Right lobe of liver (tissue), 6 donors: ENCODE results near the gene FAM118B. TPM values are rescaled to one million over a fixed set of nuclear protein-coding genes. Genes with fewer than 3 reads are reported as not detected.

ENCODE experiments used
- ATAC-seq, 4 donors: fragments of 200-7000 bp; cut with Tn5 transposase; one replicate each; pipeline ENCODE4 v1.9.1; 2020; ENCODE audit warnings: mild to moderate bottlenecking in 4 of 4, moderate library complexity in 4 of 4
- DNase-seq, 3 donors: peaks; one replicate each; pipeline ENCODE4 v3.0.0-alpha.2; 2020
- H3K27ac ChIP-seq, 3 donors: fragments of 200-600 bp; one replicate each; pipeline ENCODE4 v1.8.0; 2022
- H3K27me3 ChIP-seq, 2 donors: fragments of 200-600 bp; one replicate each; pipeline ENCODE4 v1.8.0; 2022
- H3K36me3 ChIP-seq, 4 donors: fragments of 200-600 bp; sonication (generic) in 1 of 4; one replicate each; pipeline versions ENCODE4 v1.5.1 to v1.8.0; 2017 to 2022; ENCODE audit warnings: control low read depth in 1 of 4
- H3K4me1 ChIP-seq, 4 donors: fragments of 200-600 bp; sonication (generic) in 1 of 4; one replicate each; pipeline versions ENCODE4 v1.5.1 to v1.8.0; 2017 to 2022; ENCODE audit warnings: control low read depth in 1 of 4
- H3K4me3 ChIP-seq, 3 donors: fragments of 200-600 bp; one replicate each; pipeline ENCODE4 v1.8.0; 2022
- H3K9me3 ChIP-seq, 4 donors: fragments of 200-600 bp; sonication (generic) in 1 of 4; one replicate each; pipeline versions ENCODE4 v1.5.1 to v1.8.0; 2017 to 2022; ENCODE audit warnings: control low read depth in 1 of 4
- POLR2A ChIP-seq: fragments of 450-650 bp; IDR thresholded peaks from one replicate; pipeline ENCODE4 v1.6.1; 2017; ENCODE audit warnings: antibody characterized with exemption, mild to moderate bottlenecking
- WGBS: methylation state at CpG from one replicate; pipeline ENCODE4 v1.1.6; 2018; ENCODE audit warnings: low coverage, low lambda C conversion rate; ENCODE audit not compliant: insufficient coverage; ENCODE audit errors: missing lambda C conversion rate; 5-methylcytosine and 5-hydroxymethylcytosine counted together
- intact Hi-C, 2 donors: fragments of 100-400 bp; cut with DNase I; formaldehyde crosslinking; loops; one replicate each; pipeline versions ENCODE4 v1.11.2 to v1.14.1; 2022
- total RNA-seq, 6 experiments: library from RNA; depleted of rRNA in 2 of 6; stranded (reverse); fragments of >200 nt in 2 of 6; fragmentation: NEBNext Ultra II Directional in 3 of 6; extraction: Animal tissue kit (Norgen Biotek cat#: 25700) in 3 of 6; gene quantifications; one replicate each; pipeline versions ENCODE4 v1.1.0 to v1.2.4, GENCODE V29; 2016 to 2023
- TF ChIP-seq, protein P1 (sequence below), 4 donors: fragments of 200-600 bp in 3 of 4; fragments of 450-650 bp in 1 of 4; IDR thresholded peaks; one replicate each; pipeline versions ENCODE4 v1.5.1 to v1.8.0; 2016 to 2022; ENCODE audit warnings: antibody characterized with exemption in 4 of 4, mild to moderate bottlenecking in 2 of 4
- donor health status: DM: no; HTN: yes; CAD: no.
- donor health status: DM: no; HTN: no; CAD: no.
- donor health status: DM: no; HTN: no; CAD: no.
- donor health status: DM: no; HTN: yes; CAD: no.
- donor health status: DM: no; HTN: yes; CAD: no.

Gene FAM118B
- total RNA-seq, 6 experiments from 2014 or later: 4.6 to 8.3 (median 5.8) TPM

DNA sequence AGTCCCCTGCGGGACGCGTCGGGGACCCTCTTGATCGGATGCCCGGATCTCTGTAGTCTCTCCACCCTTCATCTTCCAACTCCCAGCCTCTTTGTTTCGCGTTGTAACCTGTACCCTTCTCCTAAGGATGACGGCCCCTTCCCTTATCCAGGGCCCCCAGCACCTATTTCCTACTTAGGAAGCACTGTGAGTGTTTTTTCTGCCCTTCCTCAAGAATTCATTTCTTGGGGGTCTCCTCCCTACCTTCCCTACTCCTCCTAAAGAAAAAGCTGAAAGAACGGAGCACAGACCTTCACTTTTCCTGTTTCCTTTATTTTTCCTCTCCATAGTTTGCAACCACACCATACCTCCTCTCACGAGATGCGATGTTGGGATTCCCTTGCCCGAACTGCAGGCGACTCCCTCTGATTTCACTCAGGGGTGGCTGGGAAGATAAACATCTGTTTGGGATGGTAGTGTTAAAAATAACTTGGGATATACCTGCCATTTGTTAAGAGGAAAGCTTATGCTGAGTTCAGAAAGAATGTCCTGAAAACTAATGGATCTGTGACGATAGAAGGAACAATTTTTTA lies 593 bp downstream of the FAM118B start:
- ATAC-seq (no peak), DNase-seq (no peak)
- Histone ChIP-seq H3K36me3 (peaks cover 0 to 17% (median 2%) of the 10 kb centered on the region in 4 donors), H3K27ac (peak overlapping the region in 1 of 3 donors; percentile 47), H3K9me3 (no peaks in the 10 kb centered on the region), H3K4me1 (peaks cover 0 to 15% (median 4%) of the 10 kb centered on the region in 4 donors), H3K27me3 (no peaks in the 10 kb centered on the region), H3K4me3 (peak overlapping the region; percentile 57 to 86 (median 78))
- intact Hi-C loops: loop anchor here in 1 of 2 donors (10.0 kb wide), 1 partner anchor 53 kb away; the partner anchor contains the start of genes FOXRED1 and SRPRA
- 4% methylated on average over 15 of the region's 15 CpGs for WGBS
- no peak for TF ChIP-seq POLR2A
- TF ChIP-seq, protein P1, sequence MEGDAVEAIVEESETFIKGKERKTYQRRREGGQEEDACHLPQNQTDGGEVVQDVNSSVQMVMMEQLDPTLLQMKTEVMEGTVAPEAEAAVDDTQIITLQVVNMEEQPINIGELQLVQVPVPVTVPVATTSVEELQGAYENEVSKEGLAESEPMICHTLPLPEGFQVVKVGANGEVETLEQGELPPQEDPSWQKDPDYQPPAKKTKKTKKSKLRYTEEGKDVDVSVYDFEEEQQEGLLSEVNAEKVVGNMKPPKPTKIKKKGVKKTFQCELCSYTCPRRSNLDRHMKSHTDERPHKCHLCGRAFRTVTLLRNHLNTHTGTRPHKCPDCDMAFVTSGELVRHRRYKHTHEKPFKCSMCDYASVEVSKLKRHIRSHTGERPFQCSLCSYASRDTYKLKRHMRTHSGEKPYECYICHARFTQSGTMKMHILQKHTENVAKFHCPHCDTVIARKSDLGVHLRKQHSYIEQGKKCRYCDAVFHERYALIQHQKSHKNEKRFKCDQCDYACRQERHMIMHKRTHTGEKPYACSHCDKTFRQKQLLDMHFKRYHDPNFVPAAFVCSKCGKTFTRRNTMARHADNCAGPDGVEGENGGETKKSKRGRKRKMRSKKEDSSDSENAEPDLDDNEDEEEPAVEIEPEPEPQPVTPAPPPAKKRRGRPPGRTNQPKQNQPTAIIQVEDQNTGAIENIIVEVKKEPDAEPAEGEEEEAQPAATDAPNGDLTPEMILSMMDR (IDR thresholded peaks at IDR 0.05): no peak

DNA sequence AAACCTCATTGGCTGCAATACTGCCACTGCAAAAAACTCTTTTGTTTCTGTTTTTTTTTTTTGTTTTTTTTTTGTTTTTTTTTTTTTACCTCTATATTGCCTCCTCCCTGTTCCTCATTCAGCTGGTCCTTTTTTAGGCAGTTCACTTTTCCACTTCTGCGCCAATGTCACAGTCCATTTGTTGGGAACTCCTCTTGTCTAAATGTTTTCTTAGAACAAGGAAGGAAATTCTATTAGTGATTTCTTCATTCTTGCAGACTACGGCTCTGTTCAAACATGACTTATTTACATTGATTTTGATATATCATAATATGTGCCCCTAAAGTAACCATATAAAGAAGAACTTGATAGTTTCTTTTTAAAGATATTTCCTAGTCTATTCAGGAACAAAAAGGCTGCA lies 2.9 kb downstream of the FAM118B start:
- no peak overlapping the region for H3K27ac ChIP-seq
- ATAC-seq (no peak), DNase-seq (no peak)
- intact Hi-C loops: loop anchor here in 1 of 2 donors (10.0 kb wide), 1 partner anchor 50 kb away; the partner anchor contains the start of genes FOXRED1 and SRPRA
- TF ChIP-seq, protein P1 (IDR thresholded peaks at IDR 0.05): no peak
- no peak for TF ChIP-seq POLR2A
- no peaks in the 10 kb centered on the region for H3K9me3 ChIP-seq
- no peaks in the 10 kb centered on the region for H3K27me3 ChIP-seq
- 28% methylated on average over 2 of the region's 2 CpGs for WGBS
- peaks cover 0 to 3% (median 0%) of the 10 kb centered on the region in 4 donors for H3K36me3 ChIP-seq
- peaks cover 0 to 15% (median 4%) of the 10 kb centered on the region in 4 donors for H3K4me1 ChIP-seq
- H3K4me3 ChIP-seq: no peak overlapping the region

DNA sequence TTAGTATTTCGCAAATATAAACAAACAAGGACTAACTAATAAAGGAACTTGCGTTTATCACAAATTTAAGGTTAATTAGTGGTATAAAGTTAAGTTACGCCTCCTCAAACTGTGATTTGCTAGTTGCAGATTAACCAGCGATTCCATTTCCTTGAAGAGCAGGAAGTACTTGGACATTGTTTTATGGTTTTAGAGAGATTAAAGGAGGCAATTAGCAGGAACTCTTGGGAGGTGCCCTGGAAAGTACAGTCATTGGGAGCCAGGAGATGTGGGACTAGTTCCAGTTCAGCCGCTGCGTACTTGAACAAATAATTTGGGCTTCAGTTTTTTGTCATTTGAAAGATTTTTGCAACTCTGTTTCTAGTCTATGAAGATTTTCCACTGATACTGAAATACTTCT lies 3.3 kb downstream of the FAM118B start:
- Histone ChIP-seq H3K9me3 (no peaks in the 10 kb centered on the region), H3K27me3 (no peaks in the 10 kb centered on the region), H3K27ac (no peak overlapping the region), H3K36me3 (no peaks in the 10 kb centered on the region), H3K4me1 (peaks cover 0 to 15% (median 4%) of the 10 kb centered on the region in 4 donors), H3K4me3 (no peak overlapping the region)
- no peak for ATAC-seq
- WGBS: 17% methylated on average over 6 of the region's 6 CpGs
- TF ChIP-seq, protein P1 (IDR thresholded peaks at IDR 0.05): no peak
- TF ChIP-seq POLR2A: no peak
- no peak for DNase-seq
- intact Hi-C loops: loop anchor here in 1 of 2 donors (10.0 kb wide), 1 partner anchor 50 kb away; the partner anchor contains the start of genes FOXRED1 and SRPRA

DNA sequence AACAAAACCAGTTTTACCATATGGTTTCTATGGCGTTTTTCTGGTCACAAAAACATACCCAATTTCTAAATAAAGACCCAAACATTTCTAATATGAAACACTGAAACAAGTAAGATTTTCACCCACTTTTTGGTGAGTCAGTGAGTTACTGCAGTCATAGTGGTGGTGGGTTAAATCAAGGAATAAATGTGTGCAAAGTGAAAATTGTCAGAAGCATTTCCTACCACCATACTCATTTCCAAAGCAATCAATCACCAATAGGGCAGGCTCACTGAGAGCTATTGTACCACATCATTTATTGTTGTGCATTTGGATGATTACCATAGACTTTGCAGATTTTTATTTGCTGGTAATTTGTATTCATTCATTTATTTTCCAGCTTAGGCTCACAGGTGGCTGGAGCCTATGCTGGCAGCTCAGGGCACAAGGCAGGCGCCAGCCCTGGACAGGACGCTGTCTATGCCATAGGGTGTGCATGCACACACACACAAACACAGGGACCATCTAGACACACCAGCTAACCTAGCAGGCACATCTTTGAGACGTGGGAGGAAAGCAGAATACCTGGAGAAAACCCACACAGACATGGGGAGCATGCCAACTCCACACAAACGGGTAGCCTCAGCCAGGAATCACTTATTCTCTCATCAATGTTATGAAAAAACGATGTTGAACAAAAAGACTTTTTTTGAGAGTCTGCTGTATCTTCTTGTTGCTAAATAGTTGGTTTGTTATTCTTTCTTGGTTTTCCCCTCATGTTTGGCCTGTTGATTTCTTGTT lies 5.1 kb downstream of the FAM118B start:
- intact Hi-C loops: loop anchor here in 1 of 2 donors (10.0 kb wide), 1 partner anchor 48 kb away; the partner anchor contains the start of genes FOXRED1 and SRPRA
- no peak overlapping the region for H3K4me3 ChIP-seq
- no peak for TF ChIP-seq POLR2A
- TF ChIP-seq, protein P1 (IDR thresholded peaks at IDR 0.05): no peak
- ATAC-seq (no peak), DNase-seq (no peak)
- whole genome bisulfite sequencing: 81% methylated on average over 6 of the region's 6 CpGs
- H3K27ac ChIP-seq: no peak overlapping the region
- no peaks in the 10 kb centered on the region for H3K36me3 ChIP-seq
- no peaks in the 10 kb centered on the region for H3K9me3 ChIP-seq
- H3K4me1 ChIP-seq: peaks cover 0 to 15% (median 4%) of the 10 kb centered on the region in 4 donors
- no peaks in the 10 kb centered on the region for H3K27me3 ChIP-seq
